GF-D8 (cell line): ENCODE data around the gene UBTD2.

Experiments
- DNase-seq: peaks from one replicate; lab custom pipeline; 2025; lab: John Stamatoyannopoulos, UW

UBTD2 gene

GRCh38 chr5:172194985-172195774, 88.4 kb downstream of the UBTD2 start:
- no peak for DNase-seq

GRCh38 chr5:172193872-172194271, 89.7 kb downstream of the UBTD2 start, which contains the start of gene EFCAB9:
TSS of gene EFCAB9 (plus strand) at chr5:172194172. CDS start at chr5:172194173, 1 bp downstream.
- no peak for DNase-seq

- no peak for DNase-seq
Measured at GRCh38 chr5:172189693-172190296, 93.8 kb downstream of the UBTD2 start.

- no peak for DNase-seq
Measured at GRCh38 chr5:172188893-172189692, 94.5 kb downstream of the UBTD2 start.

GRCh38 chr5:172188033-172188892, 95.3 kb downstream of the UBTD2 start, which contains the start of gene STK10:
TSS of gene STK10 (minus strand) at chr5:172188224. CDS start at chr5:172188042, 182 bp downstream.
- DNase-seq = peak; percentile 81

- peak; percentile 10 for DNase-seq
Measured at GRCh38 chr5:172187118-172188032, 96.2 kb downstream of the UBTD2 start.

DNA sequence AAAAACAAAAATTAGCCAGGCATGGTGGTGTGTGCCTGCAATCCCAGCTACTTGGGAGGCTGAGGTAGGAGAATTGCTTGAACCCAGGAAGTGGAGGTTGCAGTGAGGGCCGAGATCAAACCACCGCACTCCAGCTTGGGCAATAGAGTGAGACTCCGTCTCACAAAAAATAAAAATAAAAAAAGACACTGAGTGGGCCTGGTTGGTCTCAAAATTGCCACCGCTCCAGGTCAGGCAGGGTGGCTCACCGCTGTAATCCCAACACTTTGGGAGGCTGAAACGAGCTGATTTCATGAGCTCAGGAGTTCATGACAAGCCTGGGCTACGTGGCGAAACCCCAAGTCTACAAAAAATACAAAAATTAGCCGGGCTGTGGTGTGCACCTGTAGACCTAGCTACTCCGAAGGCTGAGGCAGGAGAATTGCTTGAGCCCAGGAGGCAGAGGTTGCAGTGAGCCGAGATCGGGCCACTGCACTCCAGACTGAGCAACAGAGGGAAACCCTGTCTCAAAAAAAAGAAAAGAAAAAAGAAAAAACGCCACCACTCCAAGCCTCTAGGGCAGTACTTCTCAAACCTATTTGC, 97.4 kb downstream of the UBTD2 start:
- no peak for DNase-seq

GRCh38 chr5:172185096-172185461, 98.5 kb downstream of the UBTD2 start:
- DNase-seq = no peak

DNA sequence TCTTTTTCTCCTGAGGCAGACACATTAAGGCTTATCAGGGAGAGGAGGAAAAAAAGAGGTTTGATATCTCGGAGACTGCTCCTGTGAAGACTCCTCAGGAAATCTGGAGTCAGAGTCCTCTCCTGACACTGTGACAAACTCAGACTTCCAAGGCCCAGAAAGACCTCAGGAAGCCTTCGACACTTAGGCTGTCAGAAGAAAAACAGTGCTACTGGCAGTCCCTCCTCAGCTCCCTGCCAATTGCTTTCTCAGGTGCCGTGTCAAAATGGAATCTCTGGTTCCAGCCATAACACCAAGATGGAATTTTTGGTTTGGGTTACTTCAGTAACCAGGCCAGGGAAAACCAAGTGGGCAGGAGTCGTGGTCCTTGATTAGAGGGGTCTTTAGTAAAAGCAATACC, 99.7 kb downstream of the UBTD2 start:
- DNase-seq = no peak

- DNase-seq = no peak
Measured at GRCh38 chr5:172182291-172182690, 101.3 kb downstream of the UBTD2 start.

DNA sequence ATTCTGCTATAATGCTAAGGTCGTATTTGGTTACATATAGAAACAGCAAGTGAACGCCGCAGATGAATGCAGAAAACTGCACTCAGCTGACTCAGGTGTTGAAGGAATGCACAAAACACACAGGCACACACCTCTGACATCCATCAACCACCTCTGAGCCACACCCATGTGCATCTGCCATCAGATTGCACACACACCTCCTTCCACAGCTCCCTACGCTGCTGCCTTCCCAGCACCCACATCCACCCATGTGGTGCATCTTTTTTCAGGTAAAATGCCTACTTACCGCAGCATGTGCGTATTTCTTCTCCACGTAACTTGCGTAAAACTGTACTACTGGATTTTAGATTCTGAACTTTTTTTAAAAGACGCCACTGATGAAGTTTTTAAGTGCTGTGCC, 102.6 kb downstream of the UBTD2 start:
- no peak for DNase-seq

GRCh38 chr5:172178991-172179989, 104.3 kb downstream of the UBTD2 start:
- peak; percentile 77 for DNase-seq

DNA sequence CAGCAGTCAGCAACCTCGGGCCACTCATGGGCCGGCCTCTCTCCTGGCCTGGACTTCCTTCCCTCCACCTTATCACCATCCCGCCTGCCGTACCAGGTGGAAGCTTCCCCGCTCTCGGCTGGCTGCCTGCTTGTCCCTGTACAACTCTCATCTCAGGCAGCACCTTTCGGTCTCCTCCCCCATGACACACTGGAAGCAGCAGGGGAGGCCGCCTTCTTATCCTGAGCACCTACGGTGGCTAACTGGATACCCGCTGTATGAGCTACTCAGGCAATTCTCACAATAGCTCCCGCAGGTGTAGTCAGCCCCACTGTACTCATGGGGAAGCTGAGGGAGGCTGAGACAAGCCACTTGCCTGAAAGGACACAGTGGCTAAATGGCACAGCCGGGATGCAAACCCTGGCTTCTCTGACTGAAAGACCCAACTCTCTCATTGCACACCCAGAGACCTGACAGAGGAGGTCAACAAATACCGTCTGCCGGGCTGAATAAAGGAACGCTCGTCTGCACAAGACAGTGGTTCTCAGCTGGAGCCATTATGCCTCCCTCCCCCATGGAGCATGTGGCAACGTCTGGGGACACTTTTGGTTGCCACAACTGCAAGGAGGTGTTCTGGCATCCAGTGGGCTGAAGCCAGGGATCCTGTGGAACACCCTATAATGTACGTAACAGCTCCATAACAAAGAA, 105.1 kb downstream of the UBTD2 start:
- DNase-seq = peak; percentile 21

DNA sequence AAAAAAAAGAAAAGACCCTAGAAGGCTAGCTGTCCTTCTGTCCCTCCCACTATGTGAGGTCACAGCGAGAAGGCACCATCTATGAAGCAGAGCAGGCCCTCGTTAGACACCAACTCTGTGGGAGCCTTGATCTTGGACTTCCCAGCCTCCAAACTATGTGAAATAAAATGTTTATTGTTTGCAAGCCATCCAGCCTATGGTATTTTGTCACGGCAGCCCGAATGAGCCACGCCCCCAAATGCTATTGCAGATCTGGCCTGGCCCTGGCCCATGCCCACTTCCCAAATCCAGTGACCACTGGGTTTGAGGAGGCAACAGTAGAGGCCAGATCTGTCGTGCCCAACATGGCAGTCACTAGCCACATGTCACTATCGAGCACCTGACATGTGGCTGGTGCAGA, 106.4 kb downstream of the UBTD2 start:
- no peak for DNase-seq

GRCh38 chr5:172175263-172175719, 108.3 kb downstream of the UBTD2 start:
- DNase-seq = peak; percentile 93

DNA sequence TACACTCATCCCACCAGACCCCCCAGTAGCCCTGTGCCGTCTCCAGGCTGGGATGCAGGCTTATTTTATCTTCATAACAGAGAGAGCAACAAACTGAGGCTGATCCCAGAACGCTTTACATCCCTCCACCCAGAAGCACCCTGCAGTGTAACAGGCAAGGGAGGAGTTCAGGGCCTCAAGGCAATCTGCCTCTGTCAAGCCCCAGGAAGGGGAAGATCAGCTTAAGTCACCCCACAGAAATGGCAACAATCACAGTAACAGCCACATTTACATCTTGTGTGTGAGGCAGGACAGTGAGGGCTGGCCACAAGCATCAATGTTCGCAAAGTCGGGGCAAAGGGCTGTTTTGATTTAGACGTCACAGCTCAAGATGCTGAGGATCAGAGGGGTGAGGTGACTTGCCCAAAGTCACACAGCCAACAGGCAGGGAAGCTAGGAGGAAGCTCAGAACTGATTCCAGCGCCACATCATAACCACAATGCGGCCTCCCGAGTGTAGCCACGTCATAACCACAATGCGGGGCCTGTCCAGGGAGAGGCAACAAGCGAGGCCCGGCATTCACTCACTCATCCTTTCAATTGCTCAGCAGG, 109.9 kb downstream of the UBTD2 start:
- peak; percentile 42 for DNase-seq

DNA sequence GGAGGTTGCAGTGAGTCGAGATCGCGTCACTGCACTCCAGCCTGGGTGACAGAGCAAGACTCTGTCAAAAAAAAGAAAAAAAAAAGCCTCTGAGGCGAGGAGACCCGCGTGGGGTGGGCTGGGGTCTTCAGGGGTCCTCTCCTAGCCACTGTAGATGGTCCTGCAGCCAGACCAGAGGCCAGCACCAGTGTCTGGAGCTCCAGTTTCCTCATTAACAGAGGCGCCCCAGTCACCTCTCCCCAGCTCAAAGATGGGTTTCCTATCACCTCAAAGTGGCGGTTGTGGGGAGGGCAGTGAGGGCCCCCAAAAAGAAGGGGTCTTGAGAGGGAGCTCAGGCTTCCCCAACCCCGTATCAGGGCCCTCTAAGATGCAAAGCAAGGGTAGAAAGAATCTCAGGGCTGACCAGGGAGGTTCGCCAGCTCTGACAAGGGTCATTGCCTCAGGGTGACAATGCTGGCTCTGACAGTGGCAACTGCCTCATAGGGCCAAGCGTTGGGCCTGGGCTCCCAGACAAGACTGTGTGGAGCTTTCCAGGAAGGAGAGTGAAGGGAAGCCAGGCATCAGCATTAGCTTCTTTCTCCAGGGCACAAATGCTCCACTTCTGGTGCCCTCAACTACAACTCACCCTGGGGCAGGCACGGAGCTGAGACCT, 110.5 kb downstream of the UBTD2 start:
- DNase-seq = no peak
